DMS114 treated with DMSO at 0.1 percent for 48 hours (cell line): ENCODE results near the gene PNKD.
"Not testable (repeated sequence)": the region's sequence is repeated elsewhere in the genome, so short reads cannot be mapped to it uniquely, and the experiment has no call there.

ENCODE experiments used
- DNase-seq: peaks from one replicate; lab custom pipeline; 2025; ENCODE audit not compliant: unreplicated experiment; lab: John Stamatoyannopoulos, UW

Gene PNKD

GRCh38 chr2:218291318-218292047 lies 21.2 kb downstream of the PNKD start:
- DNase-seq: no peak

GRCh38 chr2:218292048-218293014 lies 22.0 kb downstream of the PNKD start, which contains the start of gene TMBIM1:
TMBIM1 (minus strand) TSS chr2:218292503; CDS start chr2:218282141, 10,362 bp downstream.
- DNase-seq: peak; percentile 33

- no peak for DNase-seq
Measured at GRCh38 chr2:218293715-218294429, 23.6 kb downstream of the PNKD start.

- DNase-seq: no peak
Measured at GRCh38 chr2:218294430-218295022, 24.2 kb downstream of the PNKD start.

- DNase-seq: no peak
Measured at GRCh38 chr2:218295029-218295428, 24.7 kb downstream of the PNKD start.

- no peak for DNase-seq
Measured at GRCh38 chr2:218296200-218296599, 25.9 kb downstream of the PNKD start.

- DNase-seq: no peak
Measured at GRCh38 chr2:218296847-218297246, 26.5 kb downstream of the PNKD start.

GRCh38 chr2:218298314-218298875 lies 28.1 kb downstream of the PNKD start:
- DNase-seq: no peak

GRCh38 chr2:218300141-218300540 lies 29.8 kb downstream of the PNKD start:
- no peak for DNase-seq

- DNase-seq: peak; percentile 55
Measured at GRCh38 chr2:218301176-218301819, 31.0 kb downstream of the PNKD start.

- no peak for DNase-seq
Measured at GRCh38 chr2:218305383-218305782, 35.1 kb downstream of the PNKD start.

- DNase-seq: no peak
Measured at GRCh38 chr2:218306184-218306920, 36.0 kb downstream of the PNKD start.

- DNase-seq: no peak
Measured at GRCh38 chr2:218307415-218308090, 37.2 kb downstream of the PNKD start.

- no peak for DNase-seq
Measured at GRCh38 chr2:218310853-218311540, 40.7 kb downstream of the PNKD start.

GRCh38 chr2:218311541-218312266 lies 41.4 kb downstream of the PNKD start:
- not testable (repeated sequence) for DNase-seq

GRCh38 chr2:218312267-218312756 lies 42.0 kb downstream of the PNKD start:
- no peak for DNase-seq

GRCh38 chr2:218313356-218313755 lies 43.0 kb downstream of the PNKD start:
- no peak for DNase-seq
